ENCODE results near the gene ZNF710.

The ZNF710 gene

GRCh38 chr15:90083419-90083818 is 82.3 kb downstream of the ZNF710 start:
- DNase-seq, result no peak

- DNase-seq, result no peak
Observed at GRCh38 chr15:90083954-90084607, 83.0 kb downstream of the ZNF710 start.

DNA sequence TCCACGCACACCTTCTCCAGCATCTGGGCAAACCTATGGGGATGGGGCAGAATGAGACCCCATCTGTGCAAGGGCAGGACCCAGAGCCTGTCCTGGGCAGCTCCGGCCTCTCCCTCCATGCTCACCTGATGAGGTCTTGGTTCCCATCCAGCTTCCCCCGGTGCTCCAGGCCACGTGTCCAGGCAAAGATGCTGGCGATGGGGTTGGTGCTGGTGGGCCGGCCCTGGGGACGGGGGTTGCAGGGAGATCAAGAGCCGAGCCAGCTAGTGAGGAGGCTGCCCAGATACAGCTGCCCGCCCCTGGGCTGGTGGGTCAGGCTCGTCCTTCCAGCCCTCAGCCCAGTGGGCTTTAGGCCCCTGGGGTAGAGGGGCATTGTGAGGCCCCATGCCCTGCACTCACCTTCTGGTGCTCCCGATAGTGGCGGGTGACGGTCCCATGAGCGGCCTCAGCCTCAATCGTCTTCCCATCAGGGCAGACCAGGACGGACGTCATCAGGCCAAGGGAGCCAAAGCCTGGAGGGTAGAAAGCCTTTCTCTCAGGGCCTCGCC is 83.8 kb downstream of the ZNF710 start:
- DNase-seq, result no peak

DNA sequence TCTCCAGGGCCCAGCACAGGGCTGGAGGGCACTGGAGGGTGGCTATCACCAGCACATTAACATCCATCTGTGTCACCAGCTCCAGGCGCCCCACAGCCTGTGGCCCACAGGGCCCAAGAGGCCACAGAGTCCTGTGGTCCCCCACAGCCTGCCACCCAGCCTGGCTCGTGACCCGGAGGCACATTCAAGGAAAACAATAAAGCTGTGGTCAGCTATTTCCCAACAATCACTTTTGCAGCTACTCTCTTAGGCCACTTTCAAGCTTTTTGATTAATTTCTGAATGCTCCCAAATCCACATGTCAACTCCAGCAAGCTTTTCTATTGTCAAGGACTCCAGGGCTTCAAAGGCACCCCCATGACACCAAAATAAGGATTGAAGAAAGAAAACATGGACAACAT is 84.4 kb downstream of the ZNF710 start:
- DNase-seq, result no peak

- DNase-seq, result peak; percentile 65
Observed at GRCh38 chr15:90086868-90087268, 85.7 kb downstream of the ZNF710 start.

DNA sequence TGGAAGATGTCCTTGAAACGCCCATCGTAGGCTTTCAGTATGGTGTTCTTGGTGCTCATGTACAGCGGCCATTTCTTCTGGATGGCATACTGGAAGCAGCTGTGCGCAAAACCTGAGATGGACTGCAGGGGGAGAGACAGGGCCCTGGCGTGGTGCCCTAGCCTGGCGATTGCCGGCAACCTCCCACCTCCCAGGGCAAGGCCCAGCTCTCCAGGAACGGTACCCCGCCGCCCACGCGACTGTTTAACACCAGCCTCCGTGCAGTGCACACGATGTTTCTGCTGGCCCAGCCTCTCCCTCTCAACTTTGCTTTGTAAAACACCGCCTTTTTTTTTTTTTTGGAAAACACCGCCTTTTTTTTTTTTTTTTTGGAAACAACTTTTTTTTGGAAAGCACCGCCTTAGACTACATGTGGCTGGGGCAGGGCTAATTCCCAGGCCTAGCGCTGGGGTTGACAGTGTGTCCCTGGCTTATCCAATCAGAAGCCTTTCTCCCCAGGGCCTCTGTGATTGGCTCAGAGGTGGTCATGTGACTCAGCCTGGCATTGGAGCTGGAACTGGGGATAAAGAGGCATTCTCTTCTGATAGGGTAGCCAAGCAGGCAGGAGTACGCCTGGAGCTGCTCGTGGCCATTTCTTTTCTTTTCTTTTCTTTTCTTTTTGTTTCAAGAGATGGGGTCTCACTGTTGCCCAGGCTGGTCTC is 86.5 kb downstream of the ZNF710 start:
- peak; percentile 14 for DNase-seq

DNA sequence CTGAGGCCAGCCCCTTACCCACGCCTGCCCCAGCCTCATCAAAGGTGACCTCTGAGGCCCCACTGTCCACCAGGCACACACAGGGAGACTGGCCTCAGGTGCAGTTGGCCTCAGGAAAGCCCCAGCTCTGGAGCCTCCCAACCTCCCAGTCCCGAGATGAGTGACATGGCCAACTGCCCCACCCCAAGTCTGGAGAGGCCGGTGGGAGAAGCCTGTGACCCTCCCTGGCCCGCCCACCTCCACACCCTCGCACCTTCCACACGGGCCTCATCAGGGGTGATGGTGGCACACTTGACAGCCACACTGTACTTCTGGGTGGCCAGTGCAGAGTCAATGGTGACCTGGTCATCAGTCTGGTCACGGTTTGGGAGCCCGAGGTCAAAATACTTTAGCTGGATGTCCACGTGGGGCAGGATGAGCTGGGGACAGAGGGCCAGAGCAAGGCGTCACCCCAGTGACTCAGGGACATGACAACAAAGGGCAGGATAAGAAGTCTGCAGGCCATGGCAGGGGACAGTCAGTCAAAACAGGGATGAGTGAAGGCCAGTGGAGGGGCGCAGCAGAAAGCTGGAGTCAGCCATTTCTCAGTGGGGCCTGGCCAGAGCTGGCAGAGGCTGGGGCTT is 89.2 kb downstream of the ZNF710 start:
- no peak for DNase-seq

DNA sequence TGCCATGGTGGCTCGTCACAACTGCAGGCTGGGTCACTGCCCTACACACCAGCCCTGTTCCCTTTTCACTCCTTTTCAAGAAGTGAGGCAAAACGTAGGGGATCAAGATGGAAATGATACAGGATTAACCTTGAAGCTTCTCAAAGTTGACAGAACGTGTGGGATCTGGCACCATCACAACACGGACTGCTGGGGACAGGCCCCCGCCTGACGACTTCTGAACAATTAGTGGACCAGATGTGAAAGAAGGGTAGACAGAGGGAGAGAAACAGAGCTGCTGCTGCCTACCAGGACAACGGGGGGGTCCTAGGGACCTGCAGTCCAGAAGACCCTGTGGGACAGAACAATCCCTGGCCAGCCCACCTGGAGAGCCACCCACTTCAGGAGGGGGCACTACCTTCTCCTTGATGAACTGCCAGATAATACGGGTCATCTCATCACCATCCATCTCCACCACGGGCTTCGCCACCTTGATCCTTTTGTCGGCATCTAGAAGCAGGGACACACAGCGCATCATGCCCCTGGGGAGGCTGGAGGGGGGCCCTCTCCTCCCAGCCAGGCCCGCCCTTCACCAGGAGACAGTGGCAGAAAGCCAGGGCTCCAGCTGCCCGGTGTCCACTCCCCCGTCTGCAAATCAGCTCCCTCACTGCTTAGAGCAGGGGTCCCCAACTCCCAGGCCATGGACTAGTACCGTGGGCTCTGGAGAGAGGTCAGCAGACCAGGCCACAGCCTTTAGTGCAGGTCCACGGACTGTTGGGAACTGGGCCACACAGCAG is 90.2 kb downstream of the ZNF710 start:
- no peak for DNase-seq

- peak; percentile 25 for DNase-seq
Observed at GRCh38 chr15:90095521-90095959, 94.4 kb downstream of the ZNF710 start.

DNA sequence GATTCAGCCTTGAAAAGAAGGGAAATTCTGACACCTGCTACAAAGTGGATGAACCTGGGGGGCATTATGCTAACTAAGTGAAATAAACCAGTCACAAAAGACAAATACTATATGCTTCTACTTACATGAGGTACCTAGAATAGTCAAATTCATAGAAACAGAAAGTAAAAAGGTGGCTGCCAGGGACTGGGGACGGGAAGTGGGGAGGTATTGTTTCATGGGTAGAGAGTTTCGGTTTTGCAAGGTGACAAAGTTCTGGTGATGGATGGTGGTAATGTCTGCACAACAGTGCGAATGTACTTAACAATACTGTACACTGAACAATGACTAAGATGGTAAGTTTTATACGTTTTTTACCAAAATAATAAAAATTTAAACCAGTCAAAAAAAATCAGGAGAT is 96.4 kb downstream of the ZNF710 start:
- peak; percentile 68 for DNase-seq

DNA sequence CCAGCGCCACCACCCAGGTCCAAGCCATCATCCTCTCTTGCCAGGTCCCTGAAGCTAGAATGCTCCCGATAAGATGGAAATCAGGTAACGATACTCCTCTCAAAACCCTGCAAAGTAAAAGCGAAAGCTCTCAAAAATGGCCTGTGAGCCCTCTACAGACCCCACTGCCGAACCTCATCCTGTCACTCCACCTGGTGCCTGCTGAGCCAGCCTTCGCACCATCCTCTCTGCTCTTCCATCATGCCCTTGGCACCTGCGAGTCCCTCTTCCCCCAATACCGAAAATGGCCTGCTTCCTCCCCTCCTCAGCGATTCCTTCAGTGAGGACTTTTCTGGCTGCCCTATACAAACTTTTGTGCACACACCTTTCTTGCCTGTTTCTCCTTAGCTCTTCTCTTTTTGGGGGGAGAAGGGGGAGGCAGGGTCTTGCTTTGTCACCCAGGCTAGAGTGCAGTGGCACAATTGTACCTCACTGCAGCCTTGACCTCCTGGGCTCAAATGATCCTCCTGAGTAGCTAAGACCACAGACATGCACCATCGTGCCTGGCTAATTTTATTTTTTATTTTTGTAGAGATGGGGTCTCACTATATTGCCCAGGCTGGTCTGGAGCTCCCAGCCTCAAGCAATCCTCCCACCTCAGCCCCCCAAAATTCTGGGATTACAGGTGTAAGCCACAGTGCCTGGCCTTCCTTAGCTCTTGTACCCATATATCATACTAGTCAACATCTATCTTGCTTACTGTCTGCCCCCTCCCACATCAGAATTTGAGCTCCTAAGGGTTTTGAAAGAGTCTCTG is 98.1 kb downstream of the ZNF710 start:
- peak; percentile 63 for DNase-seq

DNA sequence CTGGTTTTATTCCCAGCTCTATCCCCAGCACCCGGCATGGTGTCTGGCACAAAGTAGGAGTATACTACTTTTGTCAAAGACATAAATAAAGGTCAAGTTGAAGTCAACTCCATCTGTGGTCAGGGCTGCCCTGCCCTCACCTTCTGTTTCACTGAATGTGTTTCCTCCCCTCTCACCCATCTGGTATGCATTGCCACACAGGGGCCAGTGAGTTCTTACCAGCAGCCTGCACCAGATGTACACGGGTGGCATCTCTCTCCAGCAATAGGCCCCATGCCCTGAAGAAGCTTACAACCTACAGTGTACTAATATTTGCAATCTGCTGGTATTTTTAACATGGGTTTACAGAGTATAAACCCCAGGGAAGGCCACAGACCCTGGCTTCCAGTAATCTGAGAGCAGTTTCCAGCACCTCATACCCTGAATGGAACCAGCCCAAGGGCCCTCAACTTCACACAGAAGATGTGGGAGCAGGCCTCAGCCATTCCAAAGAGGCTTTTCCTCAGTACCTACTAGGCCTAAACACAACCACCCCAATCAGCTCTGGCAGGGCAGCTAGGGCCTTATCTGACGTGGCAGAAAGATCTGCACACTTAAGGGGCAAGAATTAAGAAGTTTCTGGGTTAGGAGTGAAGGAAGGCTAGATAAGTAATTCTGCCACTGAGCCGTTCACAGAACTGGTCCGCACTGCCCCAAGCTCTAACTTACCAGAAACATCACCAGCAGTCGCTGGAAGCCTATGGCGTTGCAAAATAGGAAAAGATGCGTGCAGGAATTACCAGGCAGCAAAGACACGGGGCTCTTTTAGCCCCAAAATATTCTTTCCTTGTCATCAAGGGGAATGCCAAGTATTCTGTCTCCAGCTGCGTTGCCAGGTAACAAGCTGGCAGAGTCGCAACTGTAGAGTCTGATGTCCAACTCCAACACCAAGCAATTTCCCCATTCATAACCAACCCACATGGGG is 99.0 kb downstream of the ZNF710 start:
- peak; percentile 40 for DNase-seq

DNA sequence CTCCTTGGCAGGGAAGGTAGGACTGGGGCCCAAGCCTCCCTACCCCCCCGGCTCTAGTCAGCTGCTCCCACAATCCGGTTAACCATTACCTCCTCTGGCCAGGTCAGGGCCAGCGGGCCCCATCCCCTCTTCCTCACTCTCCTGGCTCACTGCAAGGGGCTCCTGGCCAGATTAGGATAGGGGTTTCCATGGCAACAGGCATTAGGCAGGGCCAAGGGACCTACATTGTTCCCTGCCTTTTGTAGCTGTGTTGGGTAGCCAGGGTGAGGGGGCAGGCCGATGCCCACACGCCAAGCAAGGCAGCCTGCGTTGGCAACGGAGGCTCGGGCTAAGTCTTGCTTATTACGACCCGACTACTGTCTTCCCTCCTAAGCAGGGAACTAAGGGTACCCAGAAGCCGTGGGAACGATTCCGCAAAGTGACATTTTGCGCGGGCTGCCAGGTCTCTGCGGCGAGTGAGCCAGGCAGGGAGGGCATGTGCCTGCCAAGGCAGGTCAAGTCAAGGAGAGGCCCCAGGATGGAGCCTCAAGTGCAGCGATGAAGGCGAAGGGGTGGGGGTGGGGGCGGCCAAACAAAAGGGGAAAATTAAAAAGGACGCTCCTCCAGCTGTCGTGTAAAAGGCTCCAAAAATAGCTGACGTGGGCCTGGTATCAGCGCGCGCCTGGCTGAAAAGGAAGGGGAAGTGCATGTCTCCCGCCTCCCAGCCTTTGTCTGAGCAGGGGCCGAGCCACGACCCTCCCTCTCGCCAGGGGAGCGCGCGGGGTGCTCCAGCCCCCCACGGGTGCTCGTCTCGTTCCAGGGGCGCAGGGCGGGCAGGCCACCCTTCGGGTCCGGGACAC is 100.2 kb downstream of the ZNF710 start:
- DNase-seq, result peak; percentile 55

GRCh38 chr15:90101969-90102890 is 101.1 kb downstream of the ZNF710 start, which contains the start of gene IDH2:
Gene IDH2 (minus strand): TSS chr15:90102468. CDS start chr15:90102390, 78 bp downstream.
- peak; percentile 79 for DNase-seq

DNA sequence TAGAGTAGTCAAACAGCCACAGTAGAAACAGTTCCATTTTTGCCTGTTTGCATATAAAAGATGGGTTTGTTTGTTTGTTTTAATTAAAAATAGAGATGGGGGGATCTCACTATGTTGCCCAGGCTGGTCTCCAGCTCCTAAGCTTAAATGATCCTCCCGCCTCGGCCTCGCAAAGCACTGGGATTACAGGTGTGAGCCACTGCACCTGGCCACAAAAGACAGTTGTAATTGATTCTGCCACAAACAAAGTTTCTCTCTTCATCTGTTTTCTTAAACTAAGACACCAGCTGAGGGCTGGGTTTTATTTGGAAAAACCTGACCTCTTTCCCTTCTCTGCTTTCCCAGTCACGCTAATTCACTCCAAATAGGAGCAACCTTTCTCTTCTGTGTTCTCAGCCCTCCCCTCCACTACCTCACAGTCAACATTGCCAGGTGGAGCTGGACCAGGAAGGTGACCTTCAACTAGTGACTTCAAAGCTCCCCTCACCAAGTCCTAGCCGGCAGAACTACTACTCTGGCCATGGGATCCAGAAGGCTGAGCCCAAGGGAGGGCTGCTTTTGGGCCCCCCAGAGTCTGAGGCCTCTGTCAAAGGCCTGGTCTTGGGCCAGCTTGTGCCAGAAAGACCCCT is 102.7 kb downstream of the ZNF710 start:
- DNase-seq, result no peak

DNA sequence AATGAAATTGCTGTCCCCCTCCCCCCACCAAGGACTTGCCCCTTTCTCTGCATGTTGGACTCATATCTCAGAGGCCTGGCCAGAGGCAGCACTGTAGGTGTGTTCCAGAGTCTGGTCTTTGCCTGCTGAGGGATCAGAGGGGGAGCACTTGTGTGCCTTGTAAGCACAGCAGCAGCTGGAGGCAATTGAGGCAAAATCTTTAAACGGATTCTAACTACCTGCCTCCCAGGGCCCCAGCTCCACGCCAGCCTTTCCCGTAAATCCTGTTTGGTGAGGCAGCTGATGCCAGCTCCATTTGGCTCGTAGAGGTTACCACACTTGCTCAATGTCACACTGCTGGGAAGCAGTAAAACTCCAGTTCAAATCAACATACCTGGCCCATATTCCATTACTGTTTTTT is 103.4 kb downstream of the ZNF710 start:
- DNase-seq, result no peak

GRCh38 chr15:90105521-90105920 is 104.4 kb downstream of the ZNF710 start:
- no peak for DNase-seq

DNA sequence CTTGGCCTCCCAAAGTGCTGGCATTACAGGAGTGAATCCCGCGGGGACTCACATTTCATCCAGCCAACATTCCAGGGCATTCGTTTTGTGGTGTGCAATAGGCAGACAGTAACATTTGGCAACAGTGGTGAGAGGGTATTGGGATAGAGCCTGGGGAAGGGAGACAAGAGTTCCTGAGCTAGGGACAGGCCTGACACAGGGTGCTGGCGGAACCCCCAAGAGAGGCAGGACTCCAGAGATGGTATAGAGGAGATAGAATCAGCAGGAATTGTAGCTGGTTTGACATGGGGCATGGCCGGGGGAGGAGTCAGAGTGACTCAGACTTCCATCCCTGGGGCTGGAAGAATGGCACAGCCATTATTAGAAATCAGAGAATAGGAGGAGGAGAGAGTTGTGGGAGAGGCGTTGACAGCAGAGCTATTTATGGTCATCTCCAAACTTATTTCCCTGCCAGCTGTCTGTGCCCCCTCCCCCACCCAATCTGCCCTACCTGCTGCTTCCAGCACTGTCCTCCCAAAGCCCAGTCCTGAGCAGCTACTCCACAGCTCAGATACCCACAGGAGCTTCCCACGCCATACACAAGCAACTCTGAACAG is 105.5 kb downstream of the ZNF710 start:
- DNase-seq, result no peak

Measured in CD4-positive, alpha-beta T cell treated with Interleukin-17A for 4 hours (primary cell).